CD4-positive, CD25-positive, alpha-beta regulatory T cell (primary cell): ENCODE data around the gene CS. TPM values are rescaled to one million over a fixed set of nuclear protein-coding genes. Genes with fewer than 3 reads are reported as not detected.
A peak's percentile ranks its signal among the peaks of the same experiment; 100 is the strongest.

Experiments
- ATAC-seq, 2 donors: fragments of 150-1000 bp; cut with Tn5 transposase; one replicate each; pipeline ENCODE4 v1.10.0; 2021; ENCODE audit warnings: low read depth in 2 of 2, moderate number of reproducible peaks in 2 of 2, moderate library complexity in 1 of 2
- DNase-seq, 3 donors: peaks; one replicate each; pipeline versions ENCODE4 v3.0.0 to v3.0.0-alpha.2; 2012 to 2022; ENCODE audit warnings: mixed read lengths in 1 of 3
- H3K27ac ChIP-seq: one replicate; pipeline ENCODE4 v1.7.0; 2013; ENCODE audit warnings: mild to moderate bottlenecking, low read length; ENCODE audit not compliant: insufficient read depth, poor library complexity, severe bottlenecking
- H3K27me3 ChIP-seq: one replicate; pipeline ENCODE4 v1.7.0; 2013; ENCODE audit warnings: low read length; ENCODE audit not compliant: control insufficient read depth, insufficient read depth
- H3K36me3 ChIP-seq: one replicate; pipeline ENCODE4 v1.7.0; 2013; ENCODE audit warnings: mild to moderate bottlenecking, low read length, moderate library complexity; ENCODE audit not compliant: control insufficient read depth, insufficient read depth
- H3K4me1 ChIP-seq: 2 replicates; pipeline ENCODE4 v1.7.0; 2013; ENCODE audit warnings: mild to moderate bottlenecking, low read length; ENCODE audit not compliant: insufficient read depth, control insufficient read depth, poor library complexity, severe bottlenecking
- H3K4me3 ChIP-seq: one replicate; pipeline ENCODE4 v1.7.0; 2013; ENCODE audit warnings: low read depth, mild to moderate bottlenecking, low read length, moderate library complexity
- H3K9me3 ChIP-seq, 2 experiments: 1 replicate in 1 of 2; 2 replicates in 1 of 2; pipeline ENCODE4 v1.7.0; 2013; ENCODE audit warnings: low read length in 2 of 2, mild to moderate bottlenecking in 1 of 2, moderate library complexity in 1 of 2; ENCODE audit not compliant: control insufficient read depth in 2 of 2
- H3K27ac Mint-ChIP-seq, 3 donors: one replicate each; pipeline ENCODE4 v1.8.0; 2020 to 2022; ENCODE audit warnings: mild to moderate bottlenecking in 3 of 3, mixed read lengths in 3 of 3, moderate library complexity in 2 of 3
- H3K27me3 Mint-ChIP-seq: one replicate; pipeline ENCODE4 v1.8.0; 2022; ENCODE audit warnings: mild to moderate bottlenecking, mixed read lengths
- H3K36me3 Mint-ChIP-seq: one replicate; pipeline ENCODE4 v1.8.0; 2020; ENCODE audit warnings: mixed read lengths
- H3K4me1 Mint-ChIP-seq, 4 donors: one replicate each; pipeline ENCODE4 v1.8.0; 2020 to 2022; ENCODE audit warnings: mixed read lengths in 4 of 4, mild to moderate bottlenecking in 1 of 4
- H3K4me3 Mint-ChIP-seq, 4 donors: one replicate each; pipeline ENCODE4 v1.8.0; 2020 to 2022; ENCODE audit warnings: mild to moderate bottlenecking in 4 of 4, mixed read lengths in 4 of 4, moderate library complexity in 3 of 4
- H3K9me3 Mint-ChIP-seq, 7 donors: one replicate each; pipeline ENCODE4 v1.8.0; 2020 to 2022; ENCODE audit warnings: mixed read lengths in 7 of 7, mild to moderate bottlenecking in 3 of 7, moderate library complexity in 2 of 7
- polyA plus RNA-seq, 4 donors: library from polyadenylated mRNA; unstranded; fragments of 300-500 nt; fragmentation: Illumina TruSeq; gene quantifications; one replicate each; pipeline ENCODE4 v1.2.3, GENCODE V29; 2021
- total RNA-seq: library from RNA; stranded (reverse); gene quantifications from one replicate; pipeline ENCODE4 v1.2.3, GENCODE V29; 2022

Gene CS
- total and polyA plus RNA-seq, 5 donors from 2014 or later: 69.3 to 173 (median 77.3) TPM

DNA sequence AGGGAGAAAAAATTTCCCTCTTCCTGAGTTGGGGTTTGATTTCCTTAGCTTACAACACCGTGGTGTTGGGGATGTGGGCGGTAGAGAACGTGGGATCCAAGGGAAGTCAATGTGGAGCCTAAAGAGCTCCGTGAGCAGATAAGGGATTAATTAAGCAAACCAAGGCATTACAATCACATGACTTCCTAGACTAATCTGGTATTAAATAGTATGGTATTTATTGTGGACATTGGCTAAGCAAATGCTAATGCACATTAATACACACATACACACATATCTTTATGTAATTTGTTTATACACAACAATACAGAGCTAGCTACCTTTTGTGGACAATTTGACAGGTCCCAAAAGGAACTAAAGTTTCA is 77.6 kb downstream of the CS start:
- H3K4me3 ChIP-seq: peak overlapping the region; percentile 85
- no peaks in the 10 kb centered on the region for H3K9me3 ChIP-seq
- ATAC-seq (no peak), DNase-seq (no peak)
- Mint-ChIP-seq H3K36me3 (peaks cover 4% of the 10 kb centered on the region), H3K4me3 (peak overlapping the region; percentile 91 to 99 (median 98)), H3K4me1 (peaks cover 17 to 60% (median 42%) of the 10 kb centered on the region in 4 donors), H3K27ac (peak overlapping the region; percentile 99), H3K9me3 (no peaks in the 10 kb centered on the region), H3K27me3 (peaks cover 4% of the 10 kb centered on the region)
- H3K4me1 ChIP-seq: peaks cover 44% of the 10 kb centered on the region
- H3K27ac ChIP-seq: peak overlapping the region; percentile 97
- H3K36me3 ChIP-seq: peaks cover 2% of the 10 kb centered on the region
- no peaks in the 10 kb centered on the region for H3K27me3 ChIP-seq

DNA sequence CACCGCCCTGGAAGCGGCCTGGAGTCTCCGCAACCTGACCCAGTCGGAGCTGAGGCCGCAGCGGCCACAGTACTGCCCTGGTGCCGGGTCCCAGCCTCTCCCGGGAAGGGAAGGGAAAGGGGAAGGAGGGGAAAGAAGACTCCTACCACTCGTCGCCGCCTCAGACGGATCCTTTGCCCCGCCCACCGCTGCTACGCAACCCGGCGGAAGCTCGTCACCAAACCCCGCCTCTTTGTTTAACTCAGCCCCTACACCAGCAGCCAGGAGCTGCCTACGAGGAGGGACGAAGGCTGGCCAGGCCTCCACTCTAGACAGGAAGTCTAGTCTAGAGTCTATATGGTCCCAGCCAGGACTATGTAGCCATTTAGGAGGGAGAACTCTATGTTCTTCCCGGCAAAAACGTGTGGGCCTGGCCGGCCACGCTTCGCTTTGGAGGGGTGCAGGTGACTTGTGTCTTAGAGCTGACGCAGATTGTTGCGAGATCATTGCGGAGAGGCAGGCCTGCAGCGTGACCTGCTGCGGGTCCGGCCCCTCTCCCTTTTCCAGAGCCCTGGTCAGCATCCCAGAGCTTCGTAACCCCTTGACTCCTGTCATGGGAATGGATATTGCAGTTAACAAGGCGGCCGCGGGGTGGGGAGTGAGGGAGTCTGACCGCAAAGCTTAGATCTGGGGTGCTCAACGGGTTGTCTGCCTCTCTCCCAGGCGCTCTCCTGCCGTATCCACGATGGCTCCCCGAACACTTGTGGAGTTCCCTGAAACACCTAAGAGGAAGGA is 78.2 kb downstream of the CS start, which contains the start of gene RNF41:
TSS of gene RNF41 (minus strand) at position 166 of the 774 bp plus-strand sequence. CDS start 7,875 bp downstream, outside the sequence.
- peaks cover 17 to 60% (median 42%) of the 10 kb centered on the region in 4 donors for H3K4me1 Mint-ChIP-seq
- Histone ChIP-seq H3K36me3 (peaks cover 2% of the 10 kb centered on the region), H3K27ac (peak within 1 kb of the TSS; percentile 97), H3K9me3 (no peaks in the 10 kb centered on the region), H3K4me1 (peaks cover 44% of the 10 kb centered on the region), H3K27me3 (no peaks in the 10 kb centered on the region), H3K4me3 (peak within 1 kb of the TSS; percentile 85)
- peaks cover 4% of the 10 kb centered on the region for H3K27me3 Mint-ChIP-seq
- peak within 1 kb of the TSS; percentile 91 to 99 (median 98) for H3K4me3 Mint-ChIP-seq
- DNase-seq: peak; percentile 90 to 94 (median 94)
- H3K9me3 Mint-ChIP-seq: no peaks in the 10 kb centered on the region
- ATAC-seq: peak; percentile 83 to 85
- H3K36me3 Mint-ChIP-seq: peaks cover 4% of the 10 kb centered on the region
- H3K27ac Mint-ChIP-seq: peak within 1 kb of the TSS; percentile 99

Other genes with a start within 250 kb of the CS start
- gene ERBB3, start 220.2 kb downstream of the CS start, total RNA-seq: 0.69 TPM
- under 1 TPM; 0.14 to 1.00 (median 0.56) TPM for gene ERBB3, start 220.2 kb downstream of the CS start, polyA plus RNA-seq
- 63.8 TPM for gene PA2G4, start 195.8 kb downstream of the CS start, total RNA-seq
- gene PA2G4, start 195.8 kb downstream of the CS start, polyA plus RNA-seq: 100 to 1,000 TPM; 193 to 203 (median 196) TPM
- gene RPL41, start 183.7 kb downstream of the CS start, total RNA-seq: 4,134 TPM
- gene RPL41, start 183.7 kb downstream of the CS start, polyA plus RNA-seq: 1,000 to 10,000 TPM; 7,544 to 9,760 (median 8,849) TPM
- gene ZC3H10, start 182.1 kb downstream of the CS start, total RNA-seq: 11.0 TPM
- gene ZC3H10, start 182.1 kb downstream of the CS start, polyA plus RNA-seq: 1 to 10 TPM; 1.7 to 3.7 (median 2.9) TPM
- gene ESYT1, start 172.1 kb downstream of the CS start, total RNA-seq: 190 TPM
- 100 to 1,000 TPM; 249 to 395 (median 333) TPM for gene ESYT1, start 172.1 kb downstream of the CS start, polyA plus RNA-seq
- gene MYL6B, start 147.7 kb downstream of the CS start, total RNA-seq: 8.8 TPM
- gene MYL6B, start 147.7 kb downstream of the CS start, polyA plus RNA-seq: 10 to 100 TPM in 3 of 4 donors, 1 to 10 TPM in 1; 9.9 to 18.4 (median 11.3) TPM
- 933 TPM for gene MYL6, start 142.0 kb downstream of the CS start, total RNA-seq
- 1,000 to 10,000 TPM; 2,559 to 3,471 (median 2,992) TPM for gene MYL6, start 142.0 kb downstream of the CS start, polyA plus RNA-seq
- gene SMARCC2, start 110.8 kb downstream of the CS start, total RNA-seq: 153 TPM
- gene SMARCC2, start 110.8 kb downstream of the CS start, polyA plus RNA-seq: 10 to 100 TPM; 46.3 to 64.1 (median 54.1) TPM
- gene RNF41, start 78.4 kb downstream of the CS start, total RNA-seq: 33.7 TPM
- gene RNF41, start 78.4 kb downstream of the CS start, polyA plus RNA-seq: 10 to 100 TPM; 39.2 to 45.8 (median 45.1) TPM
- gene NABP2, start 76.0 kb downstream of the CS start, total RNA-seq: 16.9 TPM
- 1 to 10 TPM; 4.1 to 6.8 (median 5.0) TPM for gene NABP2, start 76.0 kb downstream of the CS start, polyA plus RNA-seq
- gene SLC39A5, start 70.3 kb downstream of the CS start, total RNA-seq: 2.0 TPM
- not detected for gene SLC39A5, start 70.3 kb downstream of the CS start, polyA plus RNA-seq
- 40.1 TPM for gene ANKRD52, start 41.9 kb downstream of the CS start, total RNA-seq
- 1 to 10 TPM; 5.0 to 7.5 (median 6.4) TPM for gene ANKRD52, start 41.9 kb downstream of the CS start, polyA plus RNA-seq
- gene COQ10A, start 33.4 kb downstream of the CS start, total RNA-seq: 23.7 TPM
- gene COQ10A, start 33.4 kb downstream of the CS start, polyA plus RNA-seq: 10 to 100 TPM in 3 of 4 donors, 1 to 10 TPM in 1; 8.1 to 11.5 (median 11.0) TPM
- 47.6 TPM for gene CNPY2, start 15.7 kb upstream of the CS start, total RNA-seq
- 100 to 1,000 TPM; 139 to 166 (median 156) TPM for gene CNPY2, start 15.7 kb upstream of the CS start, polyA plus RNA-seq
- gene PAN2, start 33.7 kb upstream of the CS start, total RNA-seq: 83.5 TPM
- 10 to 100 TPM in 1 of 4 donors, 1 to 10 TPM in 3; 4.5 to 10.6 (median 7.3) TPM for gene PAN2, start 33.7 kb upstream of the CS start, polyA plus RNA-seq
- 27.1 TPM for gene IL23A, start 38.6 kb upstream of the CS start, total RNA-seq
- 10 to 100 TPM; 12.2 to 18.8 (median 16.8) TPM for gene IL23A, start 38.6 kb upstream of the CS start, polyA plus RNA-seq
- 190 TPM for gene STAT2, start 59.8 kb upstream of the CS start, total RNA-seq
- gene STAT2, start 59.8 kb upstream of the CS start, polyA plus RNA-seq: 10 to 100 TPM; 67.9 to 92.5 (median 79.8) TPM
- gene APOF, start 62.5 kb upstream of the CS start, total RNA-seq: not detected
- gene APOF, start 62.5 kb upstream of the CS start, polyA plus RNA-seq: not detected
- gene TIMELESS, start 149.1 kb upstream of the CS start, total RNA-seq: 7.3 TPM
- gene TIMELESS, start 149.1 kb upstream of the CS start, polyA plus RNA-seq: 1 to 10 TPM; 2.8 to 6.3 (median 4.6) TPM
- gene MIP, start 154.3 kb upstream of the CS start, total RNA-seq: not detected
- under 1 TPM in 3 of 4 donors, not detected in 1; 0.07 to 0.24 (median 0.09) TPM for gene MIP, start 154.3 kb upstream of the CS start, polyA plus RNA-seq
- 5.3 TPM for gene SPRYD4, start 168.2 kb upstream of the CS start, total RNA-seq
- gene SPRYD4, start 168.2 kb upstream of the CS start, polyA plus RNA-seq: 1 to 10 TPM in 3 of 4 donors, under 1 TPM in 1; 0.64 to 2.0 (median 1.5) TPM
- 1.3 TPM for gene GLS2, start 187.8 kb upstream of the CS start, total RNA-seq
- gene GLS2, start 187.8 kb upstream of the CS start, polyA plus RNA-seq: 1 to 10 TPM in 2 of 4 donors, under 1 TPM in 2; 0.64 to 3.9 (median 2.3) TPM
- gene RBMS2, start 221.5 kb upstream of the CS start, total RNA-seq: 3.1 TPM
- under 1 TPM in 3 of 4 donors, not detected in 1; 0.14 to 0.41 (median 0.23) TPM for gene RBMS2, start 221.5 kb upstream of the CS start, polyA plus RNA-seq